Lower lobe of right lung (tissue), 2 donors: ENCODE data around the gene NRP1. TPM values are rescaled to one million over a fixed set of nuclear protein-coding genes. Genes with fewer than 3 reads are reported as not detected.

Experiments
- ATAC-seq, 2 donors: fragments of 200-7000 bp; cut with Tn5 transposase; one replicate each; pipeline ENCODE4 v1.9.1; 2020 to 2022; ENCODE audit warnings: mild to moderate bottlenecking in 2 of 2, moderate library complexity in 2 of 2
- DNase-seq: peaks from one replicate; pipeline ENCODE4 v3.0.0-alpha.2; 2020
- H3K27ac ChIP-seq: fragments of 200-600 bp; one replicate; pipeline ENCODE4 v1.8.0; 2022
- H3K27me3 ChIP-seq: fragments of 200-600 bp; one replicate; pipeline ENCODE4 v1.8.0; 2022; ENCODE audit warnings: low read depth
- H3K36me3 ChIP-seq: fragments of 200-600 bp; one replicate; pipeline ENCODE4 v1.8.0; 2022; ENCODE audit warnings: mild to moderate bottlenecking
- H3K4me1 ChIP-seq: fragments of 200-600 bp; one replicate; pipeline ENCODE4 v1.8.0; 2022
- H3K4me3 ChIP-seq: fragments of 200-600 bp; one replicate; pipeline ENCODE4 v1.8.0; 2022; ENCODE audit warnings: mild to moderate bottlenecking
- H3K9me3 ChIP-seq: fragments of 200-600 bp; one replicate; pipeline ENCODE4 v1.8.0; 2022
- intact Hi-C: fragments of 100-400 bp; cut with DNase I; formaldehyde crosslinking; loops from one replicate; pipeline ENCODE4 v1.11.0; 2022
- total RNA-seq: library from RNA; stranded (reverse); fragmentation: NEBNext Ultra II Directional; extraction: Animal tissue kit (Norgen Biotek cat#: 25700); gene quantifications from one replicate; pipeline ENCODE4 v1.2.1, GENCODE V29; 2021
- TF ChIP-seq, protein P1 (sequence below): fragments of 200-600 bp; IDR thresholded peaks from one replicate; pipeline ENCODE4 v1.8.0; 2022; ENCODE audit warnings: antibody characterized with exemption, mild to moderate bottlenecking
- donor health status: DM: no; HTN: yes; CAD: no; lungs with severe emphysema.

Gene NRP1
- total RNA-seq, 1 donor from 2014 or later = 127 TPM

GRCh38 chr10:33238643-33239042, 95.8 kb downstream of the NRP1 start:
- H3K4me3 ChIP-seq = no peak overlapping the region
- H3K4me1 ChIP-seq = peaks cover 25% of the 10 kb centered on the region
- H3K27me3 ChIP-seq = no peaks in the 10 kb centered on the region
- H3K9me3 ChIP-seq = no peaks in the 10 kb centered on the region
- DNase-seq (no peak), ATAC-seq (peak in 1 of 2 donors; percentile 22)
- H3K36me3 ChIP-seq = peaks cover 15% of the 10 kb centered on the region
- intact Hi-C loops = no loop called here
- H3K27ac ChIP-seq = peak overlapping the region; percentile 8
- TF ChIP-seq, protein P1, sequence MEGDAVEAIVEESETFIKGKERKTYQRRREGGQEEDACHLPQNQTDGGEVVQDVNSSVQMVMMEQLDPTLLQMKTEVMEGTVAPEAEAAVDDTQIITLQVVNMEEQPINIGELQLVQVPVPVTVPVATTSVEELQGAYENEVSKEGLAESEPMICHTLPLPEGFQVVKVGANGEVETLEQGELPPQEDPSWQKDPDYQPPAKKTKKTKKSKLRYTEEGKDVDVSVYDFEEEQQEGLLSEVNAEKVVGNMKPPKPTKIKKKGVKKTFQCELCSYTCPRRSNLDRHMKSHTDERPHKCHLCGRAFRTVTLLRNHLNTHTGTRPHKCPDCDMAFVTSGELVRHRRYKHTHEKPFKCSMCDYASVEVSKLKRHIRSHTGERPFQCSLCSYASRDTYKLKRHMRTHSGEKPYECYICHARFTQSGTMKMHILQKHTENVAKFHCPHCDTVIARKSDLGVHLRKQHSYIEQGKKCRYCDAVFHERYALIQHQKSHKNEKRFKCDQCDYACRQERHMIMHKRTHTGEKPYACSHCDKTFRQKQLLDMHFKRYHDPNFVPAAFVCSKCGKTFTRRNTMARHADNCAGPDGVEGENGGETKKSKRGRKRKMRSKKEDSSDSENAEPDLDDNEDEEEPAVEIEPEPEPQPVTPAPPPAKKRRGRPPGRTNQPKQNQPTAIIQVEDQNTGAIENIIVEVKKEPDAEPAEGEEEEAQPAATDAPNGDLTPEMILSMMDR = no peak

DNA sequence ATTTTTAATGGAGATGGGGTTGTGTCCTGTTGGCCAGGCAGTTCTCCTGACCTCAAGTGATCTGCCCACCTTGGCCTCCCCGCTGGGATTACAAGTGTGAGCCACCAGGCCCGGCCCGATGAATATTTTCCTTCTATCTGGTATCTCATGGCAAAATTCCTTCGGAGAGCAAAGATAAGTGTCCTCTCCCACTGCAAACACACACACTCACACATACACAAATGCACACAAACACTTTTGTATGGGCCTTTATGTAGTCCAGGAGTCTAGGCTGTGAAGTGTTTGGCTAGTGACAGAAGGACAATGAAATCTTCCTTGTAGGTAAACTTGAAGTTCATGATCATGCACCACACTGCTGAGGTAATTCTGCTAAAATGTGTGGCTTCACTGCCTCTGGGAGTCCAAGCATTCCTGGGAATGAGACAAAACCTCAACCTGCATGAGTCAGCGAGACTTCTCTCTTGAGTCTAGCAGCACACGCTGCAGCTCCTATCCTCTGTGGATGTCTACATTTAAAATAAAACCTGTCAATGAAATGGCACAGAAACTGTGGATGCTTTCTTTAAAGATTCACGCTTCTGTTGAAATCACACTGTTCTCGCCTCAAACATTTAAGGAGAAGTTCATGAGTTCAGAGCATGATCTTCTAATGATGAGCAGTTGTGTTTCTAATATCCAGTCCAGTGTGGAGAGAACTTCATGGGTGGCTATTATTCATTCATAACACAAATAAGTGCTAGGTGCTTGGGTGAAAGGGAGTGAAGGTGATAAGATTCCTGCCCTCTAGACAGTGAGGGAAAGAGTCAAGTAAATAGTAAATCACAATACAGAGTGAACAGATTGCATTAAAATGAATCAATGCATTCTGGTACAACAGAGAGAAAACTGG, 96.5 kb downstream of the NRP1 start:
- Histone ChIP-seq H3K27ac (no peak overlapping the region), H3K4me3 (no peak overlapping the region), H3K36me3 (peaks cover 15% of the 10 kb centered on the region), H3K9me3 (no peaks in the 10 kb centered on the region), H3K4me1 (peaks cover 32% of the 10 kb centered on the region), H3K27me3 (no peaks in the 10 kb centered on the region)
- DNase-seq (no peak), ATAC-seq (peak; percentile 61 to 69)
- intact Hi-C loops = no loop called here
- TF ChIP-seq, protein P1 = no peak

DNA sequence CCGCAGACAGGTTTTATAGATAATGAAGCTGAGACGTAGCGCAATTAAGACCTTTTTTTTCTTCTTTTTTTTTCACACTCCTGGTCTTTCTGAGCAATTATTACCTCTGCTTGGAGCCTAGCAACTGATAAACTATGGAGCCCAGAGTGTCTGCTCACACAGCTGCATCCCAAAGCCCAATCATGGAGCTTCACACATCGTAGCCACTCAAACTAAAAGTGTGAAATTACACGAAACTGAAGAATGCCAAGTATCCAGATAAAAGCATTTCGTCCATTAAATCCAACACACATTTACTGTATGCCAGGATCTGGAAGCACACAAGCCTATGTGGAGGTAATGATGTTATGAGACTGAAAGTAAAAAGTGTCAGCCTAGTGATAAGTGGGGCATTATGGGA, 97.6 kb downstream of the NRP1 start:
- DNase-seq (no peak), ATAC-seq (no peak)
- no peak overlapping the region for H3K4me3 ChIP-seq
- intact Hi-C loops = no loop called here
- peaks cover 15% of the 10 kb centered on the region for H3K36me3 ChIP-seq
- H3K9me3 ChIP-seq = no peaks in the 10 kb centered on the region
- TF ChIP-seq, protein P1 = no peak
- H3K27ac ChIP-seq = no peak overlapping the region
- no peaks in the 10 kb centered on the region for H3K27me3 ChIP-seq
- H3K4me1 ChIP-seq = peaks cover 32% of the 10 kb centered on the region

DNA sequence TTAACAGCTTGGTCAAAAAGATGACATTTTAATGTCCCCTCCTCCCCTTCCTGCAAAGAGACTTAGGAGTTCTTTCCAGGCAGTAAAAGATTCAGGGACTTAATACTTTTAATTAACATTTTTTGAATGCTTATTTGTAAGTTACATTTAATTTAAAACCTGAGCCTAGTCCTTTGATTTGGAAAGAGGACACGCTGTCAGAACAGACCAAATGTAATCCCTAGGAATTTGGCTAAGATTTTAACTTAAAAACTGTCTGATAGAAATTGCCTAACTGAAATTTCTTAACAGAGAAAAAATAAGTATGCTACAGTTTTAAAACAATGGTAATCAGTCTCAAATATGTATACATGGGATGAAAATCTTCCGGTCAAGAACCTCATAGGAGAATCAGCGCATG, 98.5 kb downstream of the NRP1 start:
- intact Hi-C loops = no loop called here
- H3K9me3 ChIP-seq = no peaks in the 10 kb centered on the region
- TF ChIP-seq, protein P1 = no peak

GRCh38 chr10:33235251-33235884, 99.1 kb downstream of the NRP1 start:
- peaks cover 23% of the 10 kb centered on the region for H3K4me1 ChIP-seq
- intact Hi-C loops = no loop called here
- no peak for ATAC-seq
- no peak overlapping the region for H3K27ac ChIP-seq
- TF ChIP-seq, protein P1 = no peak
- no peak for DNase-seq
- no peaks in the 10 kb centered on the region for H3K27me3 ChIP-seq
- no peaks in the 10 kb centered on the region for H3K9me3 ChIP-seq
- H3K4me3 ChIP-seq = no peak overlapping the region
- peaks cover 15% of the 10 kb centered on the region for H3K36me3 ChIP-seq

More for the DNA sequence above, 98.5 kb downstream of the NRP1 start:
- peaks cover 15% of the 10 kb centered on the region for H3K36me3 ChIP-seq
- no peak for DNase-seq
- H3K27ac ChIP-seq = no peak overlapping the region
- no peak overlapping the region for H3K4me3 ChIP-seq
- ATAC-seq = no peak
- no peaks in the 10 kb centered on the region for H3K27me3 ChIP-seq
- peaks cover 29% of the 10 kb centered on the region for H3K4me1 ChIP-seq
